Measurements from ENCODE around the gene COA7. TPM values are rescaled to one million over a fixed set of nuclear protein-coding genes. Genes with fewer than 3 reads are reported as not detected.
A peak's percentile ranks its signal among the peaks of the same experiment; 100 is the strongest.
"Not testable (repeated sequence)": the region's sequence is repeated elsewhere in the genome, so short reads cannot be mapped to it uniquely, and the experiment has no call there.

Gene COA7
- total and polyA plus RNA-seq, 8 donors: 5.4 to 12.2 (median 7.3) TPM; not detected in 1

- TF ChIP-seq EP300 (IDR thresholded peaks at IDR 0.05) (no peak), POLR2AphosphoS5 (IDR thresholded peaks at IDR 0.05) (no peak), CTCF (IDR thresholded peaks at IDR 0.05) (no peak), POLR2A (IDR thresholded peaks at IDR 0.05) (no peak)
- intact Hi-C loops (cut with DNase I; ENCODE audit: low total_unique reads): no loop called here
Observed at GRCh38 chr1:52723260-52723659, 25.1 kb upstream of the COA7 start.

GRCh38 chr1:52715296-52715695 is 17.1 kb upstream of the COA7 start:
- 91 to 96% (median 92%) methylated on average over 6 of the region's 6 CpGs for WGBS, 5 donors
- H3K27ac ChIP-seq; intact Hi-C loops (cut with DNase I; ENCODE audit: low total_unique reads); H3K27me3 ChIP-seq; H3K4me3 ChIP-seq; H3K4me1 ChIP-seq; H3K9me3 ChIP-seq; H3K36me3 ChIP-seq; DNase-seq: not testable (repeated sequence)

More at GRCh38 chr1:52723260-52723659, 25.1 kb upstream of the COA7 start:
- no peaks in the 10 kb centered on the region for H3K9me3 ChIP-seq
- H3K4me1 ChIP-seq: peaks cover 11 to 22% (median 14%) of the 10 kb centered on the region in 4 donors
- H3K27ac ChIP-seq: no peak overlapping the region
- 78 to 92% (median 84%) methylated on average over 4 of the region's 4 CpGs for WGBS, 5 donors
- no peak for DNase-seq
- H3K36me3 ChIP-seq: no peaks in the 10 kb centered on the region
- no peak overlapping the region for H3K4me3 ChIP-seq
- no peaks in the 10 kb centered on the region for H3K27me3 ChIP-seq

GRCh38 chr1:52713590-52713989 is 15.4 kb upstream of the COA7 start:
- H3K9me3 ChIP-seq: no peaks in the 10 kb centered on the region
- no peak for DNase-seq
- no peaks in the 10 kb centered on the region for H3K36me3 ChIP-seq
- 89 to 97% (median 93%) methylated on average over 4 of the region's 4 CpGs for WGBS, 5 donors
- H3K4me3 ChIP-seq: no peak overlapping the region
- H3K27me3 ChIP-seq: no peaks in the 10 kb centered on the region
- no peak overlapping the region for H3K27ac ChIP-seq
- no peak for TF ChIP-seq POLR2AphosphoS5 (IDR thresholded peaks at IDR 0.05)
- TF ChIP-seq CTCF (IDR thresholded peaks at IDR 0.05): no peak
- peaks cover 0 to 9% (median under 1%) of the 10 kb centered on the region in 4 donors for H3K4me1 ChIP-seq
- intact Hi-C loops (cut with DNase I; ENCODE audit: low total_unique reads): no loop called here

- intact Hi-C loops (cut with DNase I; ENCODE audit: low total_unique reads): no loop called here
- TF ChIP-seq CTCF (IDR thresholded peaks at IDR 0.05): no peak
- TF ChIP-seq POLR2AphosphoS5 (IDR thresholded peaks at IDR 0.05): no peak
- no peak for TF ChIP-seq POLR2A (IDR thresholded peaks at IDR 0.05)
- no peak for TF ChIP-seq EP300 (IDR thresholded peaks at IDR 0.05)
- Histone ChIP-seq H3K4me3 (no peak overlapping the region), H3K27ac (peak overlapping the region in 1 of 5 donors; percentile 1), H3K27me3 (no peaks in the 10 kb centered on the region), H3K36me3 (no peaks in the 10 kb centered on the region), H3K4me1 (peaks cover 0 to 26% (median 9%) of the 10 kb centered on the region in 4 donors), H3K9me3 (no peaks in the 10 kb centered on the region)
- 45 to 66% (median 58%) methylated on average over 6 of the region's 6 CpGs for WGBS, 5 donors
- DNase-seq: no peak
Observed at GRCh38 chr1:52709016-52709415, 10.9 kb upstream of the COA7 start.

- WGBS, 5 donors: 72 to 83% (median 79%) methylated on average over 5 of the region's 5 CpGs
- Histone ChIP-seq H3K36me3 (no peaks in the 10 kb centered on the region), H3K4me1 (peaks cover 5 to 33% (median 15%) of the 10 kb centered on the region in 4 donors), H3K9me3 (no peaks in the 10 kb centered on the region), H3K27me3 (no peaks in the 10 kb centered on the region), H3K27ac (peak overlapping the region in 1 of 5 donors; percentile 22), H3K4me3 (no peak overlapping the region)
- DNase-seq: no peak
- TF ChIP-seq POLR2A (IDR thresholded peaks at IDR 0.05) (no peak), EP300 (IDR thresholded peaks at IDR 0.05) (no peak), CTCF (IDR thresholded peaks at IDR 0.05) (no peak), POLR2AphosphoS5 (IDR thresholded peaks at IDR 0.05) (no peak)
- intact Hi-C loops (cut with DNase I; ENCODE audit: low total_unique reads): no loop called here
Observed at GRCh38 chr1:52707927-52708655, 9.9 kb upstream of the COA7 start.

Measured in stomach (tissue), 9 donors.